HepG2 (cell line): Measurements from ENCODE around the gene CTSW. TPM values are rescaled to one million over a fixed set of nuclear protein-coding genes. Genes with fewer than 3 reads are reported as not detected.

Experiments used
- ATAC-seq: fragments of 200-7000 bp; cut with Tn5 transposase; 3 replicates; pipeline ENCODE4 v1.9.1; 2020; ENCODE audit warnings: mild to moderate bottlenecking, moderate library complexity
- BruUV-seq: library from RNA; stranded (reverse); fragments of 400-500 nt; replicated peaks from 2 replicates; lab custom pipeline; 2021; lab: Mats Ljungman, UMichigan
- CTCF ChIA-PET: fragments of 300-600 bp; formaldehyde crosslinking; extraction: SDS; loops from one replicate; lab custom pipeline; 2021; ENCODE audit warnings: low total read pairs, inconsistent platforms, low intra/inter-chr PET ratio; lab: Yijun Ruan, JAX
- POLR2A ChIA-PET: fragments of 350-600 bp; sonication (Branson Sonifier 250); formaldehyde crosslinking; loops from one replicate; lab custom pipeline; 2020; ENCODE audit warnings: antibody characterized with exemption, inconsistent platforms; lab: Yijun Ruan, JAX
- DNase-seq: peaks from one replicate; pipeline ENCODE4 v3.0.0-alpha.2; 2015; ENCODE audit warnings: low spot score
- FAIRE-seq: peaks from 3 replicates; lab custom pipeline; 2011; peaks lifted over from hg19 to GRCh38; lab: Jason Lieb, UNC
- H2AFZ ChIP-seq: one replicate; pipeline ENCODE4 v1.6.1; 2011; ENCODE audit warnings: low read length, inconsistent platforms
- H3K27ac ChIP-seq: fragments of 300-600 bp; 3 replicates; pipeline ENCODE4 v1.8.0; 2011; ENCODE audit warnings: mixed run types, mild to moderate bottlenecking, mixed read lengths, low read length, inconsistent platforms; ENCODE audit not compliant: insufficient read depth; ENCODE audit errors: extremely low read length
- H3K27me3 ChIP-seq, 2 experiments: fragments of 200-600 bp in 1 of 2; 2 replicates in 1 of 2; 3 replicates in 1 of 2; pipeline versions ENCODE4 v1.6.0 to v1.8.0; 2011; ENCODE audit warnings: low read length in 2 of 2, mild to moderate bottlenecking in 2 of 2, moderate library complexity in 2 of 2, inconsistent platforms in 1 of 2; ENCODE audit not compliant: insufficient read depth in 2 of 2, control insufficient read depth in 1 of 2
- H3K36me3 ChIP-seq, 2 experiments: fragments of 200-600 bp in 1 of 2; replicated peaks in 1 of 2; 2 replicates in 1 of 2; 3 replicates in 1 of 2; pipeline versions ENCODE4 v1.5.1 to v1.8.0; 2011; ENCODE audit warnings: low read length in 2 of 2, inconsistent platforms in 1 of 2; ENCODE audit not compliant: insufficient read depth in 2 of 2, control insufficient read depth in 1 of 2
- H3K4me1 ChIP-seq: 2 replicates; pipeline ENCODE4 v1.5.1; 2012; ENCODE audit warnings: low read length, inconsistent platforms; ENCODE audit not compliant: insufficient read depth
- H3K4me2 ChIP-seq: 2 replicates; pipeline ENCODE4 v1.6.0; 2011; ENCODE audit warnings: low read depth, low read length, inconsistent platforms
- H3K4me3 ChIP-seq, 3 experiments: fragments of 200-600 bp in 1 of 3; sonication (generic), shearing (Covaris generic) in 1 of 3; replicated peaks in 1 of 3; 2 replicates each; pipeline ENCODE4 v1.5.1; 2011 to 2016; ENCODE audit warnings: low read length in 3 of 3, inconsistent platforms in 2 of 3, low read depth in 2 of 3, mild to moderate bottlenecking in 2 of 3, control low read depth in 1 of 3, mixed read lengths in 1 of 3; ENCODE audit not compliant: insufficient read depth in 1 of 3
- H3K79me2 ChIP-seq: one replicate; pipeline ENCODE4 v1.6.1; 2011; ENCODE audit warnings: low read length, inconsistent platforms; ENCODE audit not compliant: insufficient read depth
- H3K9ac ChIP-seq: 2 replicates; pipeline ENCODE4 v1.6.0; 2011; ENCODE audit warnings: mild to moderate bottlenecking, low read depth, low read length, inconsistent platforms; ENCODE audit not compliant: insufficient read depth
- H3K9me3 ChIP-seq: 2 replicates; pipeline ENCODE4 v1.5.1; 2012; ENCODE audit warnings: mild to moderate bottlenecking, low read length
- H4K20me1 ChIP-seq: 2 replicates; pipeline ENCODE4 v1.6.0; 2011; ENCODE audit warnings: inconsistent platforms, mild to moderate bottlenecking, low read length, moderate library complexity; ENCODE audit not compliant: insufficient read depth
- ATF5 ChIP-seq: sonication (generic); formaldehyde crosslinking; IDR thresholded peaks from 2 replicates; pipeline ENCODE4 v1.4.0; 2020; ENCODE audit warnings: mild to moderate bottlenecking, low read depth, missing genetic modification reagents
- IKZF4 ChIP-seq: sonication (generic); formaldehyde crosslinking; IDR thresholded peaks from 2 replicates; pipeline ENCODE4 v1.5.1; 2020; ENCODE audit warnings: borderline replicate concordance, mild to moderate bottlenecking, low read depth, missing genetic modification reagents; ENCODE audit errors: not compliant biosample characterization
- LRRFIP1 ChIP-seq: sonication (generic); formaldehyde crosslinking; conservative IDR thresholded peaks from 2 replicates; pipeline ENCODE4 v1.4.0; 2020; ENCODE audit warnings: missing genetic modification reagents
- MAX ChIP-seq: IDR thresholded peaks from 2 replicates; pipeline ENCODE4 v1.6.1; 2012; ENCODE audit warnings: inconsistent platforms
- MXD3 ChIP-seq: IDR thresholded peaks from 2 replicates; pipeline ENCODE4 v1.6.1; 2016; ENCODE audit warnings: mild to moderate bottlenecking, missing biosample characterization, missing genetic modification reagents
- MYNN ChIP-seq: sonication (generic); formaldehyde crosslinking; IDR thresholded peaks from 2 replicates; pipeline ENCODE4 v1.4.0; 2020; ENCODE audit warnings: mild to moderate bottlenecking, low read depth, missing genetic modification reagents
- RCOR2 ChIP-seq: IDR thresholded peaks from 2 replicates; pipeline ENCODE4 v1.6.1; 2016; ENCODE audit warnings: missing biosample characterization, missing genetic modification reagents
- YEATS4 ChIP-seq: sonication (generic); formaldehyde crosslinking; IDR thresholded peaks from 2 replicates; pipeline ENCODE4 v1.4.0; 2020; ENCODE audit warnings: missing genetic modification reagents, borderline replicate concordance
- YY1 ChIP-seq: IDR thresholded peaks from 2 replicates; pipeline ENCODE4 v1.6.1; 2011; ENCODE audit warnings: low read length, low read depth, moderate library complexity, mild to moderate bottlenecking; ENCODE audit not compliant: insufficient read depth, insufficient replicate concordance
- ZNF20 ChIP-seq: sonication (generic); formaldehyde crosslinking; IDR thresholded peaks from 2 replicates; pipeline ENCODE4 v1.4.0; 2020; ENCODE audit warnings: mild to moderate bottlenecking, moderate library complexity, missing genetic modification reagents
- ZNF431 ChIP-seq: sonication (generic); formaldehyde crosslinking; IDR thresholded peaks from 2 replicates; pipeline ENCODE4 v1.9.0; 2022; ENCODE audit warnings: missing genetic modification reagents, low read depth, mild to moderate bottlenecking, borderline replicate concordance
- ZNF687 ChIP-seq: sonication (generic); formaldehyde crosslinking; IDR thresholded peaks from 2 replicates; pipeline ENCODE4 v1.5.1; 2020; ENCODE audit warnings: mild to moderate bottlenecking, missing genetic modification reagents, moderate library complexity
- WGBS: methylation state at CpG from one replicate; pipeline ENCODE4 v1.1.6; 2017; ENCODE audit warnings: low lambda C conversion rate; 5-methylcytosine and 5-hydroxymethylcytosine counted together
- in situ Hi-C: cut with HindIII; loops from 2 replicates; pipeline ENCODE4 v1.10.0; 2017; ENCODE audit warnings: low pct_unique_long_range_greater_than_20kb; ENCODE audit not compliant: extremely low pct_ligation_motif_present
- intact Hi-C: fragments of 100-400 bp; cut with micrococcal nuclease; formaldehyde crosslinking; loops from one replicate; pipeline ENCODE4 v1.10.0; 2022; ENCODE audit not compliant: unreplicated experiment
- polyA plus RNA-seq, 8 experiments: library from polyadenylated mRNA; depleted of rRNA in 3 of 8; stranded (reverse) in 7 of 8; unstranded in 1 of 8; fragments of >200 nt; fragmentation: Illumina TruSeq in 4 of 8; extraction: Trizol in 4 of 8; gene quantifications; 2 replicates each; pipeline versions ENCODE4 v1.2.1 to v1.2.3, GENCODE V29; 2011 to 2016; ENCODE audit warnings: low read depth in 4 of 8, missing spikeins in 1 of 8, mixed read lengths in 1 of 8; ENCODE audit not compliant: insufficient read depth in 1 of 8
- total RNA-seq, 5 experiments: library from RNA; depleted of rRNA; stranded (reverse); fragments of >200 nt; fragmentation: Illumina TruSeq; extraction: Trizol; gene quantifications; 2 replicates each; pipeline ENCODE4 v1.2.3, GENCODE V29; 2016; ENCODE audit warnings: low read depth in 1 of 5

CTSW gene
- total and polyA plus RNA-seq, 2 of the 13 experiments (the other 11 are each of a cell fraction or from before 2014, with no cell fraction given), result 0.09 TPM; not detected in 1

- no peak for TF ChIP-seq YY1
Measured at GRCh38 chr11:65911682-65912568, 32.3 kb downstream of the CTSW start (continued).

- intact Hi-C loops, result no loop called here
- Histone ChIP-seq H4K20me1 (no peaks in the 10 kb centered on the region), H3K9me3 (no peaks in the 10 kb centered on the region), H3K4me3 (no peak overlapping the region), H3K36me3 (no peaks in the 10 kb centered on the region), H3K27me3 (peaks cover 0 to 3% of the 10 kb centered on the region in 2 experiments; a peak in 1 of 5 replicates), H3K4me2 (no peak overlapping the region), H3K79me2 (peaks cover 2% of the 10 kb centered on the region), H3K27ac (no peak overlapping the region), H3K4me1 (peaks cover 69% of the 10 kb centered on the region), H2AFZ (no peak overlapping the region), H3K9ac (no peak overlapping the region)
- ChIA-PET CTCF (no interaction called here), POLR2A (interaction anchor here (1.7 to 2.4 kb wide), 2 partner anchors 14 to 23 kb away, joined by 9 to 21 read pairs; partner anchors contain the start of genes CCDC85B, FIBP and FOSL1)
- FAIRE-seq (no peak), ATAC-seq (no peak), DNase-seq (no peak)
- BruUV-seq, result no TSS peak
- 49% methylated on average over 4 of the region's 4 CpGs for WGBS
- in situ Hi-C loops, result no loop called here
- TF ChIP-seq YEATS4 (CRISPR knock-in tag) (no peak), ZNF687 (CRISPR knock-in tag) (no peak), IKZF4 (CRISPR knock-in tag) (no peak), MYNN (no peak), ZNF431 (CRISPR knock-in tag) (no peak), ATF5 (CRISPR knock-in tag) (no peak), MAX (no peak), ZNF20 (CRISPR knock-in tag) (no peak), LRRFIP1 (CRISPR knock-in tag) (no peak), RCOR2 (no peak), MXD3 (CRISPR knock-in tag) (no peak)
Measured at GRCh38 chr11:65912845-65913244, 33.2 kb downstream of the CTSW start.
